BLaER1 treated with 17β-estradiol and CSF1 and Interleukin-3, amounts not matched to agents 10 nM and 100 nM (cell line): ENCODE results near the gene SEMA6A.
A peak's percentile ranks its signal among the peaks of the same experiment; 100 is the strongest.

Experiments used
- H3K27ac ChIP-seq, 11 experiments: shearing (Covaris generic); formaldehyde crosslinking; 2 replicates each; pipeline ENCODE4 v1.8.1; 2022
- H3K27me3 ChIP-seq, 11 experiments: shearing (Covaris generic); formaldehyde crosslinking; 2 replicates each; pipeline ENCODE4 v1.8.1; 2022
- H3K36me3 ChIP-seq, 11 experiments: shearing (Covaris generic); formaldehyde crosslinking; 2 replicates each; pipeline ENCODE4 v1.8.1; 2022
- H3K4me1 ChIP-seq, 10 experiments: shearing (Covaris generic); formaldehyde crosslinking; 2 replicates each; pipeline ENCODE4 v1.8.1; 2022
- H3K4me2 ChIP-seq, 11 experiments: shearing (Covaris generic); formaldehyde crosslinking; 2 replicates each; pipeline ENCODE4 v1.8.1; 2022
- H3K4me3 ChIP-seq, 10 experiments: shearing (Covaris generic); formaldehyde crosslinking; 2 replicates each; pipeline ENCODE4 v1.8.1; 2022
- H3K9ac ChIP-seq, 11 experiments: shearing (Covaris generic); formaldehyde crosslinking; 2 replicates each; pipeline ENCODE4 v1.8.1; 2022
- H3K9me3 ChIP-seq, 11 experiments: shearing (Covaris generic); formaldehyde crosslinking; replicated peaks in 1 of 11; 2 replicates each; pipeline ENCODE4 v1.8.1; 2022
- H4K20me1 ChIP-seq, 11 experiments: shearing (Covaris generic); formaldehyde crosslinking; 2 replicates each; pipeline ENCODE4 v1.8.1; 2022
- Cebpa-rat ChIP-seq, 11 experiments: shearing (Covaris generic); IDR thresholded peaks; 2 replicates each; pipeline ENCODE4 v1.8.1; 2022

The SEMA6A gene

GRCh38 chr5:116462500-116462899 lies 112.1 kb downstream of the SEMA6A start:
- H3K27ac ChIP-seq = no peak overlapping the region
- no peaks in the 10 kb centered on the region for H4K20me1 ChIP-seq
- H3K4me2 ChIP-seq = no peak overlapping the region
- no peak overlapping the region for H3K9ac ChIP-seq
- H3K4me1 ChIP-seq = peaks cover 13 to 40% (median 26%) of the 10 kb centered on the region in 10 experiments; a peak in 19 of 20 replicates
- H3K9me3 ChIP-seq = peaks cover 0 to 6% (median 0%) of the 10 kb centered on the region in 11 experiments; a peak in 3 of 22 replicates
- TF ChIP-seq Cebpa-rat (IDR thresholded peaks at IDR 0.05) = no peak
- H3K27me3 ChIP-seq = no peaks in the 10 kb centered on the region
- H3K4me3 ChIP-seq = no peak overlapping the region
- no peaks in the 10 kb centered on the region for H3K36me3 ChIP-seq

- H3K9me3 ChIP-seq = no peaks in the 10 kb centered on the region; a peak in 1 of 22 replicates
- no peak overlapping the region for H3K4me2 ChIP-seq
- H4K20me1 ChIP-seq = no peaks in the 10 kb centered on the region
- no peak overlapping the region for H3K4me3 ChIP-seq
- no peaks in the 10 kb centered on the region for H3K36me3 ChIP-seq
- H3K27me3 ChIP-seq = peaks cover 0 to 5% (median 0%) of the 10 kb centered on the region in 11 experiments; a peak in 1 of 22 replicates
- no peak for TF ChIP-seq Cebpa-rat (IDR thresholded peaks at IDR 0.05)
- no peak overlapping the region for H3K27ac ChIP-seq
- peaks cover 12 to 23% (median 18%) of the 10 kb centered on the region in 10 experiments for H3K4me1 ChIP-seq
- no peak overlapping the region for H3K9ac ChIP-seq
Measured at GRCh38 chr5:116459301-116459700, 115.3 kb downstream of the SEMA6A start.

- Histone ChIP-seq H3K4me1 (peaks cover 20 to 32% (median 28%) of the 10 kb centered on the region in 10 experiments), H3K27me3 (peaks cover 0 to 5% (median 0%) of the 10 kb centered on the region in 11 experiments; a peak in 2 of 22 replicates), H3K4me2 (no peak overlapping the region), H3K27ac (no peak overlapping the region), H4K20me1 (no peaks in the 10 kb centered on the region), H3K36me3 (no peaks in the 10 kb centered on the region), H3K4me3 (no peak overlapping the region), H3K9me3 (no peaks in the 10 kb centered on the region), H3K9ac (no peak overlapping the region)
- TF ChIP-seq Cebpa-rat (IDR thresholded peaks at IDR 0.05) = no peak
Measured at GRCh38 chr5:116457062-116457461, 117.6 kb downstream of the SEMA6A start.

DNA sequence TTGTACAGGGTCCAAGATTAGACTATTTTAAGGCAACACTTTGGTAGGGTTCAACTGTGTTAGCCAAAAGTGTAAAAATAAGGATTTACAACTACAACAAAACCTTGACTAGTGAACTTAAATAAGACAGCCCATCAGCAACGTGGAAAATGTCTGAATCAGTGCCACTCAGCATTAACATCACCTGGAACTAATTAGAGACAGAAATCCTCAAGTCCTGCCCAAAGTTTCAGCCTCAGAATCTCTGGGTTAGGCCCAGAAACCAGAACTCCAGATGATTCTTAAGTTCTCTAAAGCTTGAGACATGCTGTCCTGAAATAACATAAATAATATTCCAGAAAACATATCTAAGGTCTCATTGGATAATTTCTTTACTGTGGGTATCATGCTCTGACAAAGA lies 118.6 kb downstream of the SEMA6A start:
- Histone ChIP-seq H3K4me3 (no peak overlapping the region), H3K4me1 (peaks cover 20 to 35% (median 31%) of the 10 kb centered on the region in 10 experiments), H3K9ac (no peak overlapping the region), H3K36me3 (no peaks in the 10 kb centered on the region), H3K27ac (peak overlapping the region in 3 of 11 experiments; percentile 19 to 72 (median 72); a peak in 3 of 22 replicates), H3K4me2 (peak overlapping the region in 1 of 11 experiments; percentile 79; a peak in 1 of 22 replicates), H3K27me3 (peaks cover 0 to 5% (median 0%) of the 10 kb centered on the region in 11 experiments; a peak in 2 of 22 replicates), H4K20me1 (no peaks in the 10 kb centered on the region), H3K9me3 (no peaks in the 10 kb centered on the region)
- TF ChIP-seq Cebpa-rat (IDR thresholded peaks at IDR 0.05) = no peak

- peaks cover 0 to 5% (median 0%) of the 10 kb centered on the region in 11 experiments; a peak in 2 of 22 replicates for H3K27me3 ChIP-seq
- H3K36me3 ChIP-seq = no peaks in the 10 kb centered on the region
- H3K9me3 ChIP-seq = no peaks in the 10 kb centered on the region
- H3K4me2 ChIP-seq = peak overlapping the region; percentile 69 to 84 (median 78)
- peaks cover 20 to 39% (median 36%) of the 10 kb centered on the region in 10 experiments for H3K4me1 ChIP-seq
- H4K20me1 ChIP-seq = no peaks in the 10 kb centered on the region
- peak overlapping the region in 9 of 11 experiments; percentile 56 to 76 (median 72); a peak in 18 of 22 replicates for H3K27ac ChIP-seq
- no peak for TF ChIP-seq Cebpa-rat (IDR thresholded peaks at IDR 0.05)
- peak overlapping the region in 7 of 11 experiments; percentile 3 to 50 (median 18); a peak in 8 of 22 replicates for H3K9ac ChIP-seq
- peak overlapping the region in 1 of 10 experiments; percentile 10; a peak in 1 of 20 replicates for H3K4me3 ChIP-seq
Measured at GRCh38 chr5:116455061-116455460, 119.6 kb downstream of the SEMA6A start.

- peak overlapping the region in 8 of 11 experiments; percentile 18 to 50 (median 34); a peak in 11 of 22 replicates for H3K9ac ChIP-seq
- no peaks in the 10 kb centered on the region for H3K9me3 ChIP-seq
- H3K27me3 ChIP-seq = peaks cover 0 to 5% (median 0%) of the 10 kb centered on the region in 11 experiments; a peak in 2 of 22 replicates
- H3K4me2 ChIP-seq = peak overlapping the region; percentile 69 to 84 (median 78)
- peak overlapping the region in 9 of 11 experiments; percentile 56 to 76 (median 72); a peak in 18 of 22 replicates for H3K27ac ChIP-seq
- H4K20me1 ChIP-seq = no peaks in the 10 kb centered on the region
- TF ChIP-seq Cebpa-rat (IDR thresholded peaks at IDR 0.05) = no peak
- H3K4me3 ChIP-seq = peak overlapping the region in 1 of 10 experiments; percentile 10; a peak in 1 of 20 replicates
- H3K4me1 ChIP-seq = peaks cover 20 to 39% (median 36%) of the 10 kb centered on the region in 10 experiments
- H3K36me3 ChIP-seq = no peaks in the 10 kb centered on the region
Measured at GRCh38 chr5:116454417-116454927, 120.2 kb downstream of the SEMA6A start.

DNA sequence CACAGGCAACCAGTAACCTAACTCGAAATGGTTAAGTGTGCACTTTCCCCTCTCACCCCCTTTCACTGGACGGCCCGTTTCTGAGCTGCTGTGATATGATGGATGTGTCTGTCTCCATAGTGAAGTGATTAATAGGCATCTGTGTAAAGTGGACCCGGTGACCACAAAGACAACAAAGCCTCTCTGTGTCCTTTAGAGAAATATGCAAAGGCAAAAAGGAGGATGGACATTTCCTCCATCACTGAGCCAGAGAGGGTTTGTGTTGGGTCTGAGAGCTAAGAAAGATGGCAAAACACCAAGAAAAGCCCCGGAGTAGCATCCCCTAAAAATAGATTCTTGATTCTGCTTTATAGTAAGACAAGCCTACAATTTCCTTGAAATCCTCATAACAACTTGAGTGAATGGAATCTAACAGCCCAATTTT lies 120.6 kb downstream of the SEMA6A start:
- Histone ChIP-seq H4K20me1 (no peaks in the 10 kb centered on the region), H3K36me3 (no peaks in the 10 kb centered on the region), H3K4me3 (peak overlapping the region in 1 of 10 experiments; percentile 10; a peak in 1 of 20 replicates), H3K27me3 (peaks cover 0 to 5% (median 0%) of the 10 kb centered on the region in 11 experiments; a peak in 2 of 22 replicates), H3K27ac (peak overlapping the region in 9 of 11 experiments; percentile 56 to 75 (median 71); a peak in 17 of 22 replicates), H3K4me1 (peaks cover 20 to 39% (median 36%) of the 10 kb centered on the region in 10 experiments), H3K9ac (peak overlapping the region in 7 of 11 experiments; percentile 15 to 50 (median 29); a peak in 8 of 22 replicates), H3K4me2 (peak overlapping the region; percentile 69 to 84 (median 78)), H3K9me3 (no peaks in the 10 kb centered on the region)
- no peak for TF ChIP-seq Cebpa-rat (IDR thresholded peaks at IDR 0.05)

GRCh38 chr5:116452774-116453368 lies 121.8 kb downstream of the SEMA6A start:
- H3K4me2 ChIP-seq = peak overlapping the region in 7 of 11 experiments; percentile 69 to 84 (median 80); a peak in 5 of 22 replicates
- peak overlapping the region in 2 of 11 experiments; percentile 40 to 72; a peak in 1 of 22 replicates for H3K27ac ChIP-seq
- no peaks in the 10 kb centered on the region for H4K20me1 ChIP-seq
- H3K9ac ChIP-seq = no peak overlapping the region
- H3K4me1 ChIP-seq = peaks cover 20 to 39% (median 36%) of the 10 kb centered on the region in 10 experiments
- H3K9me3 ChIP-seq = no peaks in the 10 kb centered on the region
- 0 out of 22 replicates have a peak, but pooled peaks cover 0 to 4% (median 0%) of the 10 kb centered on the region in 11 experiments for H3K36me3 ChIP-seq
- H3K27me3 ChIP-seq = peaks cover 0 to 5% (median 0%) of the 10 kb centered on the region in 11 experiments; a peak in 3 of 22 replicates
- H3K4me3 ChIP-seq = no peak overlapping the region
- TF ChIP-seq Cebpa-rat (IDR thresholded peaks at IDR 0.05) = no peak
